MV-4-11 (cell line): ENCODE measurements around the gene SEC22A.
A peak's percentile ranks its signal among the peaks of the same experiment; 100 is the strongest.
"Not testable (repeated sequence)": the region's sequence is repeated elsewhere in the genome, so short reads cannot be mapped to it uniquely, and the experiment has no call there.

ENCODE experiments used
- DNase-seq: peaks from one replicate; lab custom pipeline; 2025; lab: John Stamatoyannopoulos, UW

SEC22A gene

GRCh38 chr3:123180791-123181190, 21.0 kb upstream of the SEC22A start:
- DNase-seq: no peak

DNA sequence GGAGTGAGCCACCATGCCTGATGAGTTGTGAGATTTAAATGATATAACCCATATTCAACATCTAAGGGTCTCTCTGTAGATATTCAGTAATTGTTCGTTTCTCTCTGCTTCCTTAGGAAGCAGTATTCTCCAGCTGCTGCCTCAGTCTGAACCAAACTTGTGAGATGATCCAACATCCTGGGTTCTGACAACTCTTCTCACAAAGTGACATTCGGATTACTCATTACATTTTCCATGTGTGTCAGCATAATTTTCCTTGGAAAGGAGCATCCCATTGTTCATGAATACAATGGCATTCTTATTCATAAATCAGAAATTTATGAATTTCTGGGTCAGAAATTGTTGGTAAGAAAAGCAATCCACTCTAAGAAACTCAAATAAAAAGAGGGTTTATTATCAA, 15.0 kb upstream of the SEC22A start:
- DNase-seq: no peak

GRCh38 chr3:123188058-123188457, 13.7 kb upstream of the SEC22A start:
- DNase-seq: peak; percentile 20

DNA sequence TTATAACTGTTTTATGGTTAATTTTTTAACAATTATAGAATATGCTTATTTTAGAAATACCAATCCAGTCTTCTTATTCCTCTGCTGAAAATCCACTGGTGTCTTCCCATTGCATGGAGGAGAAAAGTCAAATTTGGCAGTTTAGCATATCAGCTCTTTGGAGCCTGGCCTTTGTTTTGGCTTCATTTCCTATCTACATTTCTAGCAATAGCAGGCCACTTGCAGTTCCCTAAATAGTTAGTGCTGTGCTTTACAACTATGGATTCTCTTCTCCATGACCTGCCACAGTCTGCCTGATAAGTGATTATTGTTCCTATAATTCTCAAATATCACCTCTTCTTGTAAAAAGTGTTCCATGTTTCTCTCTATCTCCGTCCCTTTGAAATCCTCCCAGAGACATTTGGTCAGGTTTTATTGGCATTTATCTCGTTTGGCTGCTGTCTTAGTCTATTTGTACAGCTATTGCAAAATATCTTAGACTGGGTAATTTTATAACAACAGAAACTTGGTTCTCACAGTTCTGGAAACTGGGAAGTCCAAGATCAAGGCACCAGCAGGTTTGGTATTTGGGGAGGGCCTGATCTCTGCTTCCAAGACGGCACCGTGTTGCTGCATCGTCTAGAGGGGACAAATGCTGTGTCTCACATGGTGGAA, 8.2 kb upstream of the SEC22A start:
- peak; percentile 12 for DNase-seq

DNA sequence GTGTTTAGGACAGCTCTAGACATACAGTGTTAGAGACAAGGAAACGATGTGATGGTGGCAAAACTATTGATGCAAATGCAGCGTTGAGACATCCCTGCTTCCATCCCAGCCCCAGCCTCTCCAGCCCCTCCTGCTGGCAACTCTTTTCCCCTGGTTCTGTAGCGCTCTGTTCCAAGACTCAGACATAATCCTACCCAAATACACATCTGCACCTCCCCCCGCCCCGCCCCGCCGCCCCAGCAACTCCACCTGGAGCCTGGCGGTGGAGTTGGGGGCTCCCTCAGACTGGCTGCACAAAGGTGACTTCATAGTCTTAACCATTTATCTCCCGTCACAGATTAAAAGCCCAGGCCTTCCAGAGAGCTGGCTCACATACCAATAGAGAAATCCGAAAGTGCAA, 7.2 kb upstream of the SEC22A start:
- DNase-seq: no peak

- no peak for DNase-seq
These were observed 3.4 kb upstream of the SEC22A start for GRCh38 chr3:123198372-123198771.

GRCh38 chr3:123201223-123201556, 553 bp upstream of the SEC22A start:
- no peak for DNase-seq

- no peak for DNase-seq
These were observed 708 bp downstream of the SEC22A start for GRCh38 chr3:123202451-123202850.

GRCh38 chr3:123218990-123219389, 17.2 kb downstream of the SEC22A start:
- DNase-seq: no peak

GRCh38 chr3:123221369-123221768, 19.6 kb downstream of the SEC22A start:
- not testable (repeated sequence) for DNase-seq

DNA sequence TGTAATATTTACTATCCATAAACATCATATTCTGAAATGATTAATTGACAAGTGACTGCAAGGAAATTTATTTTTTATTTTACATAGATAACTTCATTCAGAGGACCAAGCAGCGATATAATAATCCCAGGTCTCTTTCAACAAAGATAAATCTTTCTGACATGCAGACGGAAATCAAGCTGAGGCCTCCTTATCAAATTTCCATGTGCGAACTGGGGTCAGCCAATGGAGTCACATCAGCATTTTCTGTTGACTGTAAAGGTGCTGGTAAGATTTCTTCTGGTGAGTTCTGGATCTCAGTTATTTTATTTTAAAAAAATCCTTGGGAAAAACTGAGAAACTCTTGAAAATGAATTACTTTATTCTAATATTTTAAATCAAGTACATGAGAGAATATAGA, 23.3 kb downstream of the SEC22A start:
- no peak for DNase-seq

DNA sequence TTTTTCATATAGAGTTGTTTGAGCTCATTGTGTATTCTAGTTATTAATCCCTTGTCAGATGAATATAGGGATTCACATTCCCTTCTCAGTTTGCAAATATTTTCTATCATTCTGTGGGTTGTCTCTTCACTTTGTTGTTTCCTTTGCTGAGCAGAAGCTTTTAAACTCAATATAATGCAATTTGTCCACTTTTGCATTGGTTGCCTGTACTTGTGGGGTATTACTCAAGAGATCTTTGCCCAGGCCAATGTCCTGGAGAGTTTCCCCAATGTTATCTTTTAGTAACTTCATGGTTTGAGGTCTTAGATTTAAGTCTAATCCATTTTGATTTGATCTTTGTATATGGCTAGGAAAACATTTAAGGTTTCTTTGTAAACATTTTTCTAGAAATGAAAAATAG, 24.8 kb downstream of the SEC22A start:
- DNase-seq: no peak

DNA sequence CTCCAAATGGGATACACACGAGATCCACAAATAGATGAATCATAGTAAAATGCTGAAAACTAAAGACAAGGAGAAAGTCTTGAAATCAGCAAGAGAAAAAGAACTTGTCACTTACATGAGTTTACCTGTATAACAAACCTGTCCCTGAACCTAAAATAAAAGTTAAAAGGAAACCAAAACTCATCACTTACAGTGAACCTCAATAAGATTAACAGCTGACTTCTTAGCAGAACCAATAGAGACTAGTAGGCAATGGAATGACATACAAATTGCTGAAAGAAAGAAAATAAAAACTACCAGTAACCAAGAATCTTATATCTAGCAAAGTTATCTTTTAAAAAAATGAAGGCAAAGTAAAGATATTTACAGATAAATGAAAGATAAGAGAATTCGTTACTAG, 27.4 kb downstream of the SEC22A start:
- DNase-seq: peak; percentile 18

DNA sequence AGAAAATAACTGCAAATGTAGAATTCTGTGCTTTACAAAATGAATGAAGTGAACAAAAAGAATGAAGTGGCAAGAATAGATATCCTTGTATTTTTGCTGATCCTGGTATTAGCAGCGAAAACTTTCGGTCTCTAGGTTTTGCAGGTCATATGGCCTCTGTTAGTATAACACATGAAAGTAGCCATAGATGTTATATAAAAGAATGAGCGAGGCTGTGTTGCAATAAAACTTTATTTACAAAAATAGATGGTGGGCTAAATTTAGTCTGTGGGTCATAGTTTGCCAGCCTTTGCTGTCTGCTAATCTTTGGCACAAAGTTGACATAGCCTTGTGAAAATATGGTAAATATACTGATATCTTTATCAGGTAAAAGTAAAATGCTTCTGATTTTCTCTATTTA, 35.2 kb downstream of the SEC22A start:
- DNase-seq: no peak

- DNase-seq: not testable (repeated sequence)
These were observed 37.4 kb downstream of the SEC22A start for GRCh38 chr3:123239186-123239585.

DNA sequence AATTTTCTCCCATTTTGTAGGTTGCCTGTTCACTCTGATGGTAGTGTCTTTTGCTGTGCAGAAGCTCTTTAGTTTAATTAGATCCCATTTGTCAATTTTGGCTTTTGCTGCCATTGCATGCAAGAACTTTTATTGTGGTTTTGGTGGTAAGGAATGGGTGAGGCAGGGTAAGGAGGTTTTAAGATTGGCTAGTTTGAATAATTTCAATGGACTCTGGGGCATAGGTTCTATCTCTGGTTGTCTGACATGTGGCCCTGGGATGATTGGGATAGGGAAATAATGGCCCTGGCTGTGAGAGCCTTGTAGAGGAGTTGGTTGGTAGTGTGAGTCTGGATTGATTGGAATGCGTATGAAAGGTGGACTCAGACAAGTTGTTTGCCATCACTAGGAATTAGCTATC, 38.0 kb downstream of the SEC22A start:
- DNase-seq: no peak

DNA sequence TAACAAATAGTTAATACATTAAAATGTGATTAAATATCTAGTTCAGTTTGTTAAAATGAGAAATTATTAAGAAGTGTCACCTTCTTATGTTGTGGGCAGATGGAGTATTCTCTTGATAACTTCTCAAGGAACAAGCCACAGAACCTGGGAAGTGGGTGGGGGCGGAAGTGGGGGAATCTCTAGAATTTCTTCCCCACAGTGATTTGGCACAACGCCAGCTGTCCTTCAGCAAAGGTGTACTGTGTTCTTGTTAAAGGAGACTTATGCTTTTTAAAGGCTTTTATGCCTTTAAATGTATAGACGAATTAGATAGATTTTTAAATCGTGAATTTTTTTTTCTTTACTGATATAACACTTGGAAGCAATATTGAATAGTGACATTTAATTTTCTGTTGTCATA, 42.4 kb downstream of the SEC22A start:
- no peak for DNase-seq

- DNase-seq: no peak
These were observed 45.1 kb downstream of the SEC22A start for GRCh38 chr3:123246866-123247265.

DNA sequence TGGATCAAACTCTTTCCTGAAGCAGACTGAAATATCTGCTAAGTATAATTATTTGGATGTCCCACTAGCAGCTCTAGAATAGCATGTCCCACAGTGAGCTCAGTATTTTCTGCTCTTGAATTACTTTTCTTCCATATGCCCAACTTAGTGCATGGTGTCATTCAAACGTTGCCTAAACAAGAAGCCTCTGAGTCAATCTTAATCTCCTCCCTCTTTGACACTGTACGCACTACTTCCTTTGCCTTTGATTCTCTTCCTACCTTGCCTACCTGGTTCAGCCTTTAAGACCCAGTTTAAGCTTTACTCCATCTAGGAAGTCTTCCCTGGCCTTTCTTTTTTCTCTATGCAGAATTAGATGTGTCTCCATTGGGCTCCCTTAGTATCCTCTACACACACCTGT, 54.5 kb downstream of the SEC22A start:
- no peak for DNase-seq

DNA sequence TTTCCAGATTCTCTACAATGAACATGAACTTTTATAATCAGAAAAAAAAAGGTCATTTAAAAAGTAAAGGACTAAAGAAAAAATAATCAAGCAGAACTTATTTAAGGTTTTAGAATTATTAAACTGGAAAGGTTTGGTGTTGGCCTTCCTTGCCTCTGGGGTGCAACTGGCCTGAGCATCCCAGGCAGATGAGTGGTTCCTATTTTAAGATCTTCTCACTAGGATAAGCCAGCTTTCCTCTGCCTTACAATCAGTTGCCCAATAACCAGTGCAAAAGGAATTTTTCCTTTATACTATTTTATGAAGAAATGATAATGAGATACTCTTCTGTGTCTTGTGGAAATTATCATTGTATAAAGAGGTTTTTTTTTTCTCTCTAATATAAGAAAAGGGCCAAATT, 56.6 kb downstream of the SEC22A start:
- DNase-seq: no peak

- peak; percentile 36 for DNase-seq
These were observed 57.2 kb downstream of the SEC22A start for GRCh38 chr3:123258811-123259420.

GRCh38 chr3:123261666-123262065, 59.9 kb downstream of the SEC22A start:
- DNase-seq: no peak

GRCh38 chr3:123262226-123262625, 60.5 kb downstream of the SEC22A start:
- no peak for DNase-seq

GRCh38 chr3:123262868-123263267, 61.1 kb downstream of the SEC22A start:
- no peak for DNase-seq
